GM18909 (cell line): Measurements from ENCODE around the gene KIAA1614.

Experiments
- ATAC-seq: cut with Tn5 transposase; IDR thresholded peaks from one replicate; pipeline ENCODE4 v1.9.1; 2021; ENCODE audit warnings: mild to moderate bottlenecking; ENCODE audit not compliant: unreplicated experiment, poor library complexity

The KIAA1614 gene, protein sequence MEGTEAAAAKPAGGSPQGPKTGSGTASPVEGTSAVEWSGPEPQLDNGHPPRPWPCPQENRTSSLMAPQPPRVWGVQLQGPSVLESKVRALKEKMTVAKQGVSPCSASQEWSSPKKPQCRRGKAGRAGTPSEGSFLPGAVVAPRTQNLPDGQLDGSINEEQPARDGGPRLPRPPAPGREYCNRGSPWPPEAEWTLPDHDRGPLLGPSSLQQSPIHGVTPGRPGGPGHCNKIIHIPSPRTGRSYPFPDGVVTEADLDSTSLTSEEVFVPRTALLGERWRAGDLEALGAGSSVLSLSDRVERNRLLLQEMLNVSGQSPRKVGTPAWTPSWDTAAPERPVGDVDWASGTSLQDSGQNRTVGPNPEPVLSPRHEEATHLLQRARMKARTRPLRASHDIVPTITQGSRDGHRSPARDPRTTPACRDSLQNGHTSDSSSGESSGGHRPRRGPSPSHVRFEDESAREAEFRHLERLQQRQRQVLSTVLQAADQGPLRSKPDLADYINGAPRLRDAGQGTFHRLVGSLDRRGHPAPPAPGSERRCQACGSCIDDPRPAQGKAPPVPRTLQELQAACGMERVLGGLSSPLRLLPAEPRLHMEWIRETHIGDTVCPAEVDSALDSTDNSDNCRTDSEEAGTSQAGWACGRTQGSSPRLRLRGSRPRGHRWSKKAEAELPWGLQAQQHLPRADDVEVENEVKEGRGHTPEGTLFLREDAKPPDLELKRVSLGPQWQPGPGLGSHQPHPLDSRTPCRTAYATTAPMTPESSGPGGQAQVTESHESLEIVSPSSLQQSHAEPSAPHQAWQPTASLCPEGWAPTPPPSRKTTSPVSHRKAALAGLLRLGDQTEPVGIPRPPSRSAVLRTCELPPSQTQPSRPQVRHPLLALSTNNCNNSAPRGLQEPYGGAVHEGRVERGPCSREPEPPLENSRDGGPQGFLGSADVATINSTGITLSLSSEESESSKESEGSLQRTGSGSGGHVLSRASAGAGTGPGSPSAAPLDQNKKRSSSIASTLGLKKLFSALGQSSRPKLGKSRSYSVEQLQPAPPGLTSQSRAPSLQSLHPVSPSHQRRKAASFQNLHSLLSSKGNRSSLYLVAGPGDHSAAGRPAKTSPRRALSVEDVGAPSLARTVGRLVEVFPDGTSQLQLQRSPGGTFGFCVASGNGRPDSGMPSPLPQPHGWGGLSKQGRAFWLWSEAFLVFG

DNA sequence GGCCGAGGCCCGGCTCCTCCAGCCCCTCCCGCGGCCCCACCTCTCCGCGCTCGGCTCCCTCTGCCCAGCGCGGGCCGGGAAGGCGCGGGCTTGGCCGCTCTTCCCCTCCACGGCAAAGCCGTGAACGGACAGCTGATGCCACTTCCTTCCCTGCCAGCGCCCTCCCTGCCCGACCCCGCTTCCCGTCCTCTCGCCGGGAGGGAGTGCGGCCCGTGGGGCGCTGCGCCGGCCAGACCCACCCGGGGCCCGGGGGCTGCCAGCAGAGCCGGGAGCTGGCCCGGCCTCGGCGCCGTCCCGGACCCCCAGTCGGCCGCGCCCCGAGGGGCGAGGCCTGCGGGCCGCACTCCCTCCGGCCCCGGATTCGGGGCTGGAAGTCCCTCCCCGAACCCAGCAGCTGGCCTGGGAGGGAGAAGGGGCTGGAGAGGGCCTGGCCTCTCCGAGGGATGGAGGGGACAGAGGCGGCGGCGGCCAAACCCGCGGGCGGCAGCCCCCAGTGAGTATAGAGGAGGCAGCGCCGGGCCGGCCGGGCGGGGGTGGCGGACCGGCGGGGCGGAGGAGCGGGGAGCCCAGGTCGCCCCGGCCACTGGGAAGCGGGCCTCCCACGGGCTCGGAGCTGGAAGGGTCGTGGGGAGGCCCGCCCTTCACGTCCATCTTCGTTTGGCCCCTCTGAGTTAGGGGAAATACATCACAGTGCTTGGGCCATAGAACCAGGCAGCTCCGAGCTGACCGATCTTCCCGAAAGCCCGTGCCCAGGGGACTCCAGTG is at the start of gene KIAA1614:
Gene KIAA1614 (plus strand): TSS at position 97 of the 765 bp plus-strand sequence. CDS start 347 bp downstream, at position 444.
- ATAC-seq, result no peak

DNA sequence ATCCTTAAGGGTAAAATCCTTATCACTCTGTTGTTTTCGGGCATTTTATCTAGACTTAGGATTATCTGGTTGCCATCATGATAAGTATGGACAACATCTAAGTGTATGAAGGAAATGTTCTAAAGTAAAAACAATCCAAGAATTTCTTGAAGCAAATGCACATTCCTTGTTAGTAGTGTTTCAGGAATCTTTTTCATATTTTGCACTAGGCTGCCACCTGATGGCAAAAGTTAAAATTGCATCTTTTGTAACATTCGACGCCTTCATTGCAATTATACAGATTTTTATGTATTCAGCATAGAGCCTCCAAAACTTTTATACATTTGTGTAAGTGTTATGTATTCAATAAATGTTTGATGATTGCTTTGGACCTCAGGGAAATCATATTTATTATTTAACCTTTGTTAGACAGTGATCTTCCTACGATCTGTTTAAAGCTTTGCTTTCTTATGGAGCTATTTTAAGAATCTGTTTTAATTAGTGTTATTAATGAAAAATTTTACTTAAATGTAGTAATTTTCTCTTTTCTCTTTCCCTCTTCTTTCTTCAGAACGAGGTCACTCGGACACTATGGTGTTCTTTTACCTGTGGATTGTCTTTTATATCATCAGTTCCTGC is 49.4 kb upstream of the KIAA1614 start:
- ATAC-seq, result no peak

DNA sequence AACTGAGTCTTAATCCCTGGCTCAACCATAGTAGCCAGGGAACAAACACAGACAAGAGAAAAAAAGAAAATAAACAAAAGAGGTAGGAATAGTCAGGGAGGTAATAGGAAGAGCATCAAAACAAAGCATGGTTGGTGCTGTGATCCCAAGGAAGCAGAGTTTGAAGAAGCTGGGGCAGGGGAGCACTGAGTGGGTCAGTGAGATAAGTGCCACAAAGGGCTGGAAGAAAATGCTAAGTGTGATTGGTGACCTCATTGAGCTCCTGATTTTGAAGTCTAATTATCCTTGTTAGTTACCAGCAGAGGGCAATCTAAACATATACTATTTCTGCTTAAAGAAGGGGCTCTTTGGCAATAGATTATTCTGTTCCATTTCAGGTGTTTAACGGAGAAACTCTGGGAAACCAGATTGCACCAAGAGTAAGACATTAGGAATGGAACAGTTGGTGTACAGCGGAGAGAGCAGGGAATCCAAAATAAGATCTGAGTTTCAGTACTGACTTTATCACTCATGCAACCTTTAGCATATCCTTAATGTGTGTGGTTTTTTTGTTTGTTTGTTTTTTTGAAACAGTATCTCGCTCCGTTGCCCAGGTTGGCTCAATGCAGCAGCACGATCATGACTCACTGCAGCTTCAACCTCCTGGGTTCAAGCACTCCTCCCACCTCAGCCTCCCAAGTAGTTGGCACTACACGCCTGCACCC is 30.7 kb upstream of the KIAA1614 start:
- ATAC-seq, result peak; percentile 56

DNA sequence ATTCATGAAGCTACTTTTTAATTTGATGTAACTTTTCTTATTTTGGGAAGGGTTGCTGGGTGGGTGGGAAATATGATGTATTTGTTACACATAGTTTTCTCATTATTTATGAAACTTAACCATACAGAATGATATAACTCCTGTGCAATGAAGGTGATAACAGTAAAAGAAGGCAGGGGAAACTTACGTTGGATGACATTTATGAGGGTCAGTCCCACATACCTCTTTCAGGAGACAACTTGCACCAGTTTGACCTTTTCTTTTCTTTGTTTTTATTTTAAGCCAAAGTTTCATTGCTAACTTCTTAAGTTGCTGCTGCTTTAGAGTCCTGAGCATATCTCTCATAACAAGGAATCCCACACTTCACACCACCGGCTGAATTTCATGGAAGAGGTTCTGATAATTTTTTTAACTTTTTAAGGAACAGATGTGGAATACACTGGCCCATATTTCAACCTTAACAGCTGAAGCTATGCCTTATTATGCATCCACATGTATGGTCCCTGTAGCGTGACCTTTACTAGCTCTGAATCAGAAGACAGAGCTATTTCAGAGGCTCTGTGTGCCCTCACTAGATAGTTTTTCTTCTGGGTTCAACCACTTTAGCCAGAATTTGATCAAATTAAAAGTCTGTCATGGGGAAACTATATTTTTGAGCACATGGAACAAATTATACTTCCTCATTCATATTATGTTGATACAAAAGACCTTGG is 28.0 kb upstream of the KIAA1614 start:
- ATAC-seq, result no peak

DNA sequence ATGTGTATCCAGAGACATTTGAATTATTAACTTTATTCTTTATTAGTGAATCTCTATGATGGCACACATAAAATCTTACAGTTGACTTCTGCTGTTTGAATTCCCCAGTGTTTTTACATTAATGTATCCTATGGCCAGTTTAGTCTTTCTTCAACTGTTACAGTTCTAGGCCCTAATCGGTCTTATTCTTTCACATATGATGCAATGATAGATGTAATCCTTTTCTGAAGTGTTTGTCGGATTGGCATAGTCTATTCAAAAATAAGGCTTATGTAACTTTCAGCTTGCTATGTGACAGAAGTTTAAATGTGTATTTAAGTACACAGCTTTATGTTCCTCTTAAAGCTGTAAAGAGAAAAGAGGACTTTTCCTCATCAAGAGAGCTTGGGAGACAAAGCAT is 26.4 kb upstream of the KIAA1614 start:
- ATAC-seq, result no peak

DNA sequence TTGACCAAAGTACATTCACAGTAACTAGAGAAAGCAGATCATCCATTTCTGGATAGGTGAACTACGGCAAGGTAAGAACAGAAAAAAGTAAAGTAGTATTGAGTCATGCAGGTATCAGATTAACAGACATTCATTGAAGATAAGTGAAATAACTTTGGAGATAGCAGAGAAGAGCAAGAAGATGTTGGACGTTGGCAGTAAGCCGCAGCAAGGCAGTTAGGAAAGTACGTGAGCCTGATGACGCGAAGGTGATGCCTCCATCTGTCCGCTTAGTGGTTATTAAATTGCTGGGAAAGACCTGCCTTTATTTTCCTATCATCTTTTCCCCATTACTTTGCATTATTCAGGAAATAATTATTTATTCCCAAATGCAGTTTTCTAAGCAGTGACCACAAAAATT is 24.9 kb upstream of the KIAA1614 start:
- ATAC-seq, result no peak

DNA sequence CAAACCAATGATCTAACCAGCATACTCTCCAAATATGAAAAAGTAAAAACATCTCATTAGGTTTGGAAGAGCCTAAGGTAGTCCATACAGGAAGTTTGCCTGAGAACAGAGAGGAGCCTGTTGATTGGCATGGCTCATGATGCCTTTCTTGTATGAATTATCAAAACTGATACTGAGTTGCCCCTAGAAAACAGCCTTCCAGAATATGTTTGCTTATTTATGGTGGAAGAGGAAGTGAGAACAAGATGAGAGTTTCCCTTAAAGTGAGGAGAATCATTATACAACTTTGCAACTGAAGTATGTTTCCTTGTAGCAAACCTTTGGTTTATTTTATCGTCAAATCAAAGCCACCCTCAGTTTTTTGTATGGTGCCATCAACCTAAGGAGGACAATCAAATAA is 23.8 kb upstream of the KIAA1614 start:
- ATAC-seq, result peak; percentile 86

DNA sequence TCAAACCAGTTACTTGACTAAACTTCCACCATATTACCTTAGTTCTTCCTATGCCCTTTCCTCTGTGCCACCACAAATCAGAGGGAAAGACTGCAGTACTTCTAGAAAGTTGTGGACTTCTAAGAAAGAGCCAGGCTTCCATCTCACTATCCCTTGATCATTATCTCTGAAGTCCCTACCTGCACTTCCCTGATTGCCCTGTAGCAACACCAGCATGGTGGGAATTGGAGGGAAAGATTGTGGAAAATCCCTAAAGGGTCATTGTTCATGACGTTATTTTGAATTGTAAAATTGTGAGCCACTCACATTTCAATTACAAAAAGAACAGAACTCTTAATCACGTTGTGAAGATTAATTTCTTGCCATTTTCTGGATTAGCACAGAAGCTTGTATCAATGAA is 23.4 kb upstream of the KIAA1614 start:
- ATAC-seq, result no peak

DNA sequence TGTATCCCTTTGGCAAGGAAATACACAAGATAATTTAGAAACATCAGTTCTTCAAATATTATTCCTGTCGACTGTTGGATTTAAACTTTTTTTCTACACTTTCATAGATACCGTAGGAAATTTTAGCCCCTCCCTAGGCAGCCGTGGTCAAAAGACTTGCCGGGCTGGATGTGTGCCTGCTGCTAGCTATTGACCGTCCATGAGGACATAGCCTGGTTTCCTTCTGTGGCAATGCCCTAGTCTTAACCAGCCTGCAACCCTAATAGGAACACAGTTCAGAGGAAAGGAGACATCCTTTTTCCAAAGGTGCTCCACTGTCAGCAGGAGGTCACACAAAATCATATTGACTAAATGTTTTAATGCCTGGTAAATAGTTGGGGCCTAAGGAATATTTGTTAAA is 20.4 kb upstream of the KIAA1614 start:
- ATAC-seq, result no peak

DNA sequence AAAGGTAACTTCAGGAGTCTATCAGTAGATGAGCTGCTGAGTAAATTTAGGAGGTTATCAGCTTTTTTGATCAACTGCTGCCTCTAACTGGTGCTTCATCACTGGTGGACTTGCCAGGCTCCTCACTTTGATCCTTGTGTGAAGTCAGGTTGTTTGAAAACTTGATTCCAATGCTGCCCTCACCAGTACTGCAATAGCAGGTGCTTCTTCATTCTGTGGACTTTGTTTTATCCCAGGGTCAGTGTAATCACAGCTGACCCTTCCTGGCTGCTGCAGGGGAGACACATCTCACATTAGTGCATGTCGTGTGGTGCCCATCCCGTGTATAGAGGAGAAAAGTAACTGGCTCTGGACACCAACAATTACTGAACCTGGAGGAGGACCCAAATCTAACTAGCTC is 20.0 kb upstream of the KIAA1614 start:
- ATAC-seq, result no peak

DNA sequence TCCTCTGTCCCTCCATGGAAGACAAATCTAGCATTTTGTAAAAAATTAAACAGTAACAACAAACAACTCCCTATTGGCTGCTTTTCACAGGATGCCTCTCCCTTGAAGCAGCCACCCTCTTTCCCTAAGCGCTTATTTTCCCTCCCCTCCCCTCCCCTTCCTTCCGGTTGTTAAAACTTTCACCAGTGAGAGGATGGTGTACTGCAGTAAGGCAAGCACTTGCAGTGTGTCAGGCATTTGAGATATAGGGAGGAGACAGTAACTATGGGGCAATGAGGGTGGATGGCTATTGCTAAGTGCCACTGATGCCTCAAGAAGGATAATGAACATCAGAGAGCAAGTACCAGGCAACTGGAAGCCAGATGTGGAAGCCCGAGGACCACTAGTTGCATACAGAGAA is 19.1 kb upstream of the KIAA1614 start:
- ATAC-seq, result no peak

DNA sequence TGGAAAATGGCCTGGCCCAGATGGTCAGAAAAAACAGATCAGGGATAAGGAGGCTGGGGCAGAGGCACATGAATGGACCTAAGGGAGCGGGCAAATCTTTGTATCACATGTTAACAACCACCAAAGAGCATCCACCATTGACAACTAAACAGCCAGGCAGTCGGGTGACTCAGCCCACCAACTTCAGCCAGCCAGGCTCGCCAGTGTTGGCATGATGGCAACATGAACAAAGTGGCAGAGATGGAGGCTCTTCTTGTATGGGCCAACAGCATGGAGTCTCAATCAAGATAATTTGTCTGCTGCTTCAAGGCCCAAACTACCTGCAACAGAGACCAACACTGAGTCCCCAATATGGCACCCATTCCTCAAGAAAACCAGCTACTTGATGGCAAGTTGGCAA is 16.5 kb upstream of the KIAA1614 start:
- ATAC-seq, result no peak

DNA sequence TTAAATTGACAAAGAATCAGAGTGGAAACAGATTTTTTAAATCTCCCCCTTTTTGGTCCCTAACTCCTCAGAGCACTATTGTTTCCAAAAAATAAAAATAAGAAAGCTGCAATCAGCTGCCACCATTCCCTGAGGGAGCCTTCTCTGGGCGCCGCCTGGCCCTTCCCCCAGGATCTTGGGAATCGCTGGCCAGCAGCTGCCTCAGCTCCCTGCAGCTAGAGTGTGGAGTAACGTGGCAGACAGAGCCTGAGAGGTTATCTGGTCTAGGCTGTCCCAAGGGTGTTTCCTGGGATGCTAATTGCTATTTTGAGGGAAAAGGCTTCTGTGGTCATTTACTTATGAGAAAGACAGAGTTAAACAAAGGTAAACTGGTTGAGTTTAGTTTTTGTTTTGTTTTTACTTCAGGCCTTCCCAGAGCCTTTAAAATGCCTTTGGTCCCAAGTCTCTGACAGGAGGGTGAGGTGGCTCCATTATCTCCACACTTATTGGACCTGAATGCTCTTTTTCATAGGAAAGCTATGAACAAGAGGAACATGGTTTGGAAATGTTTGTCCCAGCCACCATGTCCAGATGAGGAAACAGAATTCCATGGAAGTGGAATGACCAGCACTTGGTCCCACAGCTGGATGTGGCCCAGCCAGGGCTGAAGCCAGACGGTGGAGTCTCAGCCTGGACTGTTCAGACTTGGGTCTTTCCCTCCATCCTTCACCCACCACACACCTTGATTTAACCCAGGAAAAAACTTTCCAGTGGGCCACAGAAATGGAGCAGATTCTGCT is 14.1 kb upstream of the KIAA1614 start:
- no peak for ATAC-seq

DNA sequence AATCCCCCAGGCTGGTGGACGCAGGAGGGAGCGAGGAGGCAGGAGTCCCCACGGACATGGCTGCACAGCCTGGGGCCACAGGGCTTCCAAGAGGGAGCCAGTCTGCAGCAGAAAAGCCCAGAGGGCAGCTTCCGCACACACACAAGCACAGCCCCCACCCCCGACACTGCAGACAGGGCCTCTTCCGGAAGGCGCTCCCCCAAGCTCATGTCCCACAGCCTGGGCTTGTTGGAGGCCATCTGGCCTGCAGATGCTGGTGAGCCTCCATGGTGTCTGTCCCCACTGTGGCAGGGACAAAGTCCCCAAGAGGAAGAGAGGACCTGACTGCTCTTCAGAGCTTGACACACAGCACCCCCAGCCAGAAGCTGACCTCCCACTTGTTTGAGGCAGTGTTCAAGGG is 13.4 kb upstream of the KIAA1614 start:
- no peak for ATAC-seq

DNA sequence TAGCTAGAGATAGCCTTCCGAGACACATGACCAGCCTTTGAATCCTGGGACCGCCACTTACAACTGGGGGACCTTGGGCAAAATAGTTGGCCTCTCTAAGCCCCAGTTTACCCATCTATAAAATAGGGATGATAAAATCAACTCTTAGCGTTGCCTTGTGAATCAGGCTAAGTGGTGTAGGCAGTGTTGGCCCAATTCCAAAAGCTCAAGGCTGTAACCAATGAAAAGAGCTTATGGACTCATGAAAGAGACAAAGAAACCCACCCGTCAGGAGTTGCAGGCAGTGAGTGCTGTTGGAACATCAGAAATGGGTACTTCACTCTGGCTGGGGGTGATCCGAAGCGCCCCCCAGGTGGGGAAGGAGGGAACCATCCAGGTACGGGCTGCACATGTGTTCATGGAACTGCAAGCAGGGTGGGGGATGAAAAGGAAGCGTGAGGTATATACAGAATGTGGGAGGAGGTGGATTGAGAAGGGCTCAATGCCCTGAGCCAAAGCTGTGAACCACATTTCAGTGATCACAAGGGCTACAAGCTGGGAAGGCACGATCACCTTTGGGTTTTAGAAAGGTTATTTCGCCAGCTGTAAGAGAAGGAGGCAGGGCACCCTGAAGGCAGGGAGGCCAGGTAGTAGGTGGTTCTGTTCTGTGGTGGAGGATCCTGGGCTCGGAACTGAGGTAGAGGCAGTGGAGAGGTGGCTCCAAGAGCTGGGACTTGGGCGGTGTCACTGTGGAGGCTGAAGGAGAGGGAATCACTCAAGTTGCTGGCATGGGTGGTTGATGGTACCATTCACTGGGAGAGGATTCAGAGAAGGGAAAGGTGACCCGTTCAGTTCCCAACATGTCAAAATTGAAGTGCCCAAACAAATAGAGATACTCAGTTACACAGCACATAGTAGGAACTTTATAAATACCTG is 11.4 kb upstream of the KIAA1614 start:
- ATAC-seq, result no peak

DNA sequence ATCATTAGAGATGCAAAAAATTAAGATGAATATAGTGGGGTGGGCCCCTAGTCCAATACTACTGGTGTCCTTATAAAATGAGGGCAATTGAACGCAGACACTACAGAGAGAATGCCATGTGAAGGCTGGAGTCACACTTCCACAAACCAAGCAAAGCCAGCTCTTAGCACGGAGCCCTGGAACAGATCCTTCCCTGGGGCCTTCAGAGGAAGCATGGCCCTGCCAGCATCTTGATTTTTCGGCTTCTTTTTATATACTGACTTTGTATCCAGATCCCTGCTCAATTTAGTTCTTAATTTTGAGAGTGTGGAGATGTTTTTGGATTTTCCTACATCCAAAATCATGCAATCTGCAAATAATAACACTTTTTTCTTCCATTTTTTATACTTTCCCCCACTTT is 10.2 kb upstream of the KIAA1614 start:
- ATAC-seq, result no peak

DNA sequence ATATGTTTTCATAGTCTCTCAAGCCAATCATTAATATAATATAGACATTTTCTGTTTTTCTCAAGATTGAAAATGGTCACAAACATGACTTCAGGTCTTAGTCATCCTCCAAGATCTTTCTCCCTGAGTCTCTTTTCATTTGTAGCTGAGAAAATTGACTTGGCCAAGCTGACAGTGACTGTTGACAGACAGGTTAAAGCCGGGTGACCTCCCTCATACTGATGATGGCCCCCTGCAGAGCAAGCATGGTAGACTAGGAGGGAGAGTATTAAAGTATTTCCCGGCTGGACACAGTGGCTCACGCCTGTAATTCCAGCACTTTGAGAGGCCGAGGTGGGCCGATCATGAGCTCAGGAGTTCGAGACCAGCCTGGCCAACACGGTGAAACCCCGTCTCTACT is 6.8 kb upstream of the KIAA1614 start:
- ATAC-seq, result no peak
